HG03565 (cell line): ENCODE data around the gene ANKRD17.
"Not testable (repeated sequence)": the region's sequence is repeated elsewhere in the genome, so short reads cannot be mapped to it uniquely, and the experiment has no call there.

Experiments used
- ATAC-seq: cut with Tn5 transposase; IDR thresholded peaks from one replicate; pipeline ENCODE4 v1.9.1; 2021; ENCODE audit warnings: mild to moderate bottlenecking, moderate library complexity; ENCODE audit not compliant: unreplicated experiment

ANKRD17 gene

GRCh38 chr4:73258686-73259570 is at the start of gene ANKRD17:
TSS of gene ANKRD17 (minus strand) at chr4:73258798. CDS start at chr4:73258668, 130 bp downstream.
- peak; percentile 76 for ATAC-seq

- ATAC-seq, result peak; percentile 59
Measured at GRCh38 chr4:73308286-73308685, 49.7 kb upstream of the ANKRD17 start.

GRCh38 chr4:73303711-73304110 is 45.1 kb upstream of the ANKRD17 start:
- no peak for ATAC-seq

- no peak for ATAC-seq
Measured at GRCh38 chr4:73299548-73300280, 41.1 kb upstream of the ANKRD17 start.

GRCh38 chr4:73292661-73293060 is 34.1 kb upstream of the ANKRD17 start:
- not testable (repeated sequence) for ATAC-seq

- ATAC-seq, result no peak
Measured at GRCh38 chr4:73281982-73282381, 23.4 kb upstream of the ANKRD17 start.

- ATAC-seq, result no peak
Measured at GRCh38 chr4:73281396-73281795, 22.8 kb upstream of the ANKRD17 start.

- ATAC-seq, result no peak
Measured at GRCh38 chr4:73277201-73277600, 18.6 kb upstream of the ANKRD17 start.

- no peak for ATAC-seq
Measured at GRCh38 chr4:73275318-73275654, 16.7 kb upstream of the ANKRD17 start.

- ATAC-seq, result no peak
Measured at GRCh38 chr4:73272816-73273215, 14.2 kb upstream of the ANKRD17 start.

GRCh38 chr4:73267050-73267449 is 8.5 kb upstream of the ANKRD17 start:
- ATAC-seq, result no peak

GRCh38 chr4:73259571-73260090 is 1.0 kb upstream of the ANKRD17 start:
- ATAC-seq, result peak; percentile 2

- ATAC-seq, result peak; percentile 16
Measured at GRCh38 chr4:73258436-73258685, 237 bp downstream of the ANKRD17 start.

- no peak for ATAC-seq
Measured at GRCh38 chr4:73257651-73258435, 755 bp downstream of the ANKRD17 start.

GRCh38 chr4:73257234-73257633 is 1.4 kb downstream of the ANKRD17 start:
- ATAC-seq, result peak; percentile 29

- not testable (repeated sequence) for ATAC-seq
Measured at GRCh38 chr4:73255847-73256246, 2.8 kb downstream of the ANKRD17 start.

GRCh38 chr4:73252001-73252400 is 6.6 kb downstream of the ANKRD17 start:
- no peak for ATAC-seq

GRCh38 chr4:73251384-73251783 is 7.2 kb downstream of the ANKRD17 start:
- no peak for ATAC-seq

- no peak for ATAC-seq
Measured at GRCh38 chr4:73250642-73251041, 8.0 kb downstream of the ANKRD17 start.

- no peak for ATAC-seq
Measured at GRCh38 chr4:73248821-73249220, 9.8 kb downstream of the ANKRD17 start.

- no peak for ATAC-seq
Measured at GRCh38 chr4:73248416-73248815, 10.2 kb downstream of the ANKRD17 start.
